IMR-90 (cell line): Measurements from ENCODE around the gene PRPF6. TPM values are rescaled to one million over a fixed set of nuclear protein-coding genes. Genes with fewer than 3 reads are reported as not detected.

Experiments
- ATAC-seq: fragments of 200-7000 bp; cut with Tn5 transposase; 2 replicates; pipeline ENCODE4 v1.9.1; 2020; ENCODE audit warnings: low read depth, mild to moderate bottlenecking, moderate library complexity
- BruUV-seq: library from RNA; stranded (reverse); fragments of 400-500 nt; replicated peaks from 2 replicates; lab custom pipeline; 2021; lab: Mats Ljungman, UMichigan
- CTCF ChIA-PET: fragments of 300-600 bp; formaldehyde crosslinking; extraction: SDS; loops from one replicate; lab custom pipeline; 2021; ENCODE audit warnings: antibody characterized with exemption; lab: Yijun Ruan, JAX
- POLR2A ChIA-PET: fragments of 300-600 bp; sonication (Branson Sonifier 250); formaldehyde crosslinking; loops from one replicate; lab custom pipeline; 2022; ENCODE audit warnings: antibody characterized with exemption; ENCODE audit not compliant: unreplicated experiment; lab: Charles Lee
- DNase-seq: peaks from one replicate; pipeline ENCODE4 v3.0.0; 2013
- H2AFZ ChIP-seq: replicated peaks from 2 replicates; pipeline ENCODE3; 2013; ENCODE audit warnings: low read length, mild to moderate bottlenecking; ENCODE audit not compliant: poor library complexity
- H2AK5ac ChIP-seq: 2 replicates; pipeline ENCODE4 v1.6.1; 2013; ENCODE audit warnings: low read depth, low read length, inconsistent platforms
- H2AK9ac ChIP-seq: replicated peaks from 2 replicates; pipeline ENCODE3; 2013; ENCODE audit warnings: mild to moderate bottlenecking, low read depth, low read length, moderate library complexity; ENCODE audit not compliant: poor library complexity
- H2BK120ac ChIP-seq: 2 replicates; pipeline ENCODE4 v1.6.1; 2013; ENCODE audit warnings: low read depth, low read length, inconsistent platforms
- H2BK15ac ChIP-seq: 3 replicates; pipeline ENCODE4 v1.6.1; 2013; ENCODE audit warnings: low read depth, low read length, inconsistent platforms
- H2BK20ac ChIP-seq: 2 replicates; pipeline ENCODE4 v1.6.1; 2013; ENCODE audit warnings: low read depth, mild to moderate bottlenecking, inconsistent platforms, low read length, moderate library complexity
- H2BK5ac ChIP-seq: 2 replicates; pipeline ENCODE4 v1.6.1; 2013; ENCODE audit warnings: mild to moderate bottlenecking, low read depth, low read length, inconsistent platforms; ENCODE audit not compliant: poor library complexity, severe bottlenecking
- H3K14ac ChIP-seq: replicated peaks from 2 replicates; pipeline ENCODE4 v1.6.1; 2013; ENCODE audit warnings: low read depth, low read length, inconsistent platforms
- H3K18ac ChIP-seq: 2 replicates; pipeline ENCODE4 v1.6.1; 2013; ENCODE audit warnings: low read depth, low read length, control low read depth
- H3K23ac ChIP-seq: 2 replicates; pipeline ENCODE4 v1.6.1; 2013; ENCODE audit warnings: low read depth, low read length, inconsistent platforms
- H3K27ac ChIP-seq: 2 replicates; pipeline ENCODE4 v1.5.1; 2013; ENCODE audit warnings: mild to moderate bottlenecking, control low read depth, low read length; ENCODE audit not compliant: insufficient read depth
- H3K27me3 ChIP-seq: 2 replicates; pipeline ENCODE4 v1.6.1; 2013; ENCODE audit warnings: low read length; ENCODE audit not compliant: control insufficient read depth, insufficient read depth
- H3K36me3 ChIP-seq: 2 replicates; pipeline ENCODE4 v1.6.1; 2013; ENCODE audit warnings: low read length, mixed read lengths; ENCODE audit not compliant: control insufficient read depth, insufficient read depth
- H3K4ac ChIP-seq: 2 replicates; pipeline ENCODE4 v1.6.1; 2013; ENCODE audit warnings: low read depth, low read length, inconsistent platforms
- H3K4me1 ChIP-seq: 2 replicates; pipeline ENCODE4 v1.6.1; 2013; ENCODE audit warnings: low read length, mixed read lengths; ENCODE audit not compliant: control insufficient read depth, insufficient read depth
- H3K4me2 ChIP-seq: 2 replicates; pipeline ENCODE4 v1.6.1; 2013; ENCODE audit warnings: low read depth, mild to moderate bottlenecking, control low read depth, low read length, moderate library complexity
- H3K4me3 ChIP-seq: 2 replicates; pipeline ENCODE4 v1.5.1; 2013; ENCODE audit warnings: low read depth, mild to moderate bottlenecking, control low read depth, low read length, moderate library complexity; ENCODE audit not compliant: insufficient read depth
- H3K56ac ChIP-seq: 2 replicates; pipeline ENCODE4 v1.6.1; 2013; ENCODE audit warnings: low read length, inconsistent platforms; ENCODE audit not compliant: insufficient read depth; ENCODE audit errors: extremely low read depth
- H3K79me1 ChIP-seq, 2 experiments: 2 replicates each; pipeline ENCODE4 v1.6.1; 2013; ENCODE audit warnings: low read length in 2 of 2, inconsistent platforms in 1 of 2, low read depth in 1 of 2
- H3K9ac ChIP-seq: 2 replicates; pipeline ENCODE4 v1.6.1; 2013; ENCODE audit warnings: low read depth, low read length, control low read depth
- H3K9me1 ChIP-seq: 2 replicates; pipeline ENCODE4 v1.6.1; 2013; ENCODE audit warnings: low read length, inconsistent platforms; ENCODE audit not compliant: insufficient read depth
- H3K9me3 ChIP-seq: 2 replicates; pipeline ENCODE4 v1.6.1; 2013; ENCODE audit warnings: low read length; ENCODE audit not compliant: control insufficient read depth, insufficient read depth
- H4K20me1 ChIP-seq: 2 replicates; pipeline ENCODE4 v1.6.1; 2013; ENCODE audit warnings: low read length, inconsistent platforms; ENCODE audit not compliant: insufficient read depth
- H4K5ac ChIP-seq: 2 replicates; pipeline ENCODE4 v1.6.1; 2013; ENCODE audit warnings: mild to moderate bottlenecking, low read depth, low read length, control low read depth
- H4K8ac ChIP-seq, 2 experiments: 2 replicates each; pipeline ENCODE4 v1.6.1; 2013; ENCODE audit warnings: low read depth in 2 of 2, low read length in 2 of 2, control low read depth in 1 of 2, inconsistent platforms in 1 of 2
- H4K91ac ChIP-seq: 2 replicates; pipeline ENCODE4 v1.6.1; 2013; ENCODE audit warnings: low read depth, low read length, inconsistent platforms; ENCODE audit not compliant: insufficient read depth
- BHLHE40 ChIP-seq: fragments of 150-350 bp; IDR thresholded peaks from 2 replicates; pipeline ENCODE4 v1.6.1; 2016; ENCODE audit warnings: mild to moderate bottlenecking, low read depth, low read length
- ELK1 ChIP-seq: fragments of 150-350 bp; IDR thresholded peaks from 2 replicates; pipeline ENCODE4 v1.6.1; 2016; ENCODE audit warnings: low read depth, mild to moderate bottlenecking, low read length, moderate library complexity, borderline replicate concordance
- FOS ChIP-seq: fragments of 150-350 bp; IDR thresholded peaks from 2 replicates; pipeline ENCODE4 v1.6.1; 2016; ENCODE audit warnings: low read depth, low read length
- NFE2L2 ChIP-seq: fragments of 150-350 bp; IDR thresholded peaks from 2 replicates; pipeline ENCODE4 v1.6.1; 2016; ENCODE audit warnings: low read depth, mild to moderate bottlenecking, low read length
- RFX5 ChIP-seq: IDR thresholded peaks from 2 replicates; pipeline ENCODE4 v1.8.0; 2012; ENCODE audit warnings: low read depth, mild to moderate bottlenecking, low read length, moderate library complexity
- WGBS, 2 experiments: methylation state at CpG; one replicate each; pipeline versions ENCODE4 v1.1.5 to v1.1.7; 2013; ENCODE audit warnings: missing lambda C conversion rate in 2 of 2; ENCODE audit not compliant: insufficient read length in 1 of 2; ENCODE audit errors: extremely low coverage in 2 of 2; 5-methylcytosine and 5-hydroxymethylcytosine counted together
- dilution Hi-C: fragments of 300-500 bp; cut with HindIII; formaldehyde crosslinking; loops from one replicate; pipeline ENCODE4 v1.14.3; 2018; ENCODE audit warnings: low sequenced_read_pairs; ENCODE audit not compliant: unreplicated experiment
- in situ Hi-C: fragments of 300-500 bp; cut with MboI; formaldehyde crosslinking; loops from 3 replicates; pipeline ENCODE4 v1.14.3; 2019; ENCODE audit warnings: low sequenced_read_pairs, inconsistent platforms, mixed read lengths
- intact Hi-C: fragments of 100-400 bp; cut with micrococcal nuclease; formaldehyde crosslinking; loops from 2 replicates; pipeline ENCODE4 v1.10.0; 2022
- polyA plus RNA-seq, 3 experiments: library from polyadenylated mRNA; depleted of rRNA; stranded (reverse); fragments of >200 nt; gene quantifications; 2 replicates each; pipeline ENCODE4 v1.2.3, GENCODE V29; 2012; ENCODE audit warnings: low replicate concordance in 1 of 3
- total RNA-seq: library from RNA; depleted of rRNA; stranded (reverse); fragments of >200 nt; gene quantifications from 2 replicates; pipeline ENCODE4 v1.2.3, GENCODE V29; 2012

The PRPF6 gene
- total and polyA plus RNA-seq, 2 of the 4 experiments (the other 2 are of a cell fraction): 43.5 to 71.3 TPM

GRCh38 chr20:64064145-64064698 lies 83.3 kb downstream of the PRPF6 start:
- TF ChIP-seq FOS: 0 out of 2 replicates have a peak, but pooled peaks have one; percentile 38
- TF ChIP-seq ELK1: no peak
- no peak for TF ChIP-seq RFX5
- 0 out of 2 replicates have a peak, but pooled peaks have one; percentile 4 for TF ChIP-seq NFE2L2
- TF ChIP-seq BHLHE40: peak; percentile 60; the same call in 1 of the 2 replicates
- Histone ChIP-seq H3K4me2 (peak overlapping the region; percentile 88), H3K36me3 (no peaks in the 10 kb centered on the region), H3K9me1 (peaks cover 19% of the 10 kb centered on the region), H2BK5ac (no peak overlapping the region), H2BK15ac (0 out of 3 replicates have a peak overlapping the region, but pooled peaks have one; percentile 58), H4K91ac (peak overlapping the region; percentile 68; the same call in 1 of the 2 replicates), H2AK9ac (peak overlapping the region; percentile 99), H3K23ac (peak overlapping the region; percentile 82), H3K56ac (no peak overlapping the region), H4K5ac (no peak overlapping the region), H3K4ac (peak overlapping the region; percentile 90), H2BK120ac (no peak overlapping the region), H3K27me3 (no peaks in the 10 kb centered on the region), H2AFZ (no peak overlapping the region), H3K14ac (0 out of 2 replicates have a peak overlapping the region, but pooled peaks have one; percentile 45), H2AK5ac (peak overlapping the region; percentile 85; the same call in 1 of the 2 replicates), H3K9me3 (no peaks in the 10 kb centered on the region), H4K8ac (peak overlapping the region; percentile 80 to 82; a peak in 3 of 4 replicates), H3K9ac (peak overlapping the region; percentile 92), H3K4me1 (peaks cover 27% of the 10 kb centered on the region), H3K18ac (no peak overlapping the region), H3K27ac (no peak overlapping the region; the same call in 1 of the 2 replicates), H2BK20ac (no peak overlapping the region), H3K4me3 (peak overlapping the region; percentile 87), H4K20me1 (peaks cover 15% of the 10 kb centered on the region), H3K79me1 (peaks cover 10 to 38% of the 10 kb centered on the region in 2 experiments; a peak in 3 of 4 replicates)
- ATAC-seq (0 out of 2 replicates have a peak, but pooled peaks have one; percentile 5), DNase-seq (peak; percentile 32)
- in situ Hi-C loops (no loop called here), dilution Hi-C loops (no loop called here), intact Hi-C loops (no loop called here)
- ChIA-PET CTCF (no interaction called here), POLR2A (no interaction called here)
- no TSS peak for BruUV-seq
- 35% methylated on average over 5 of the region's 12 CpGs; no CpG with 5 or more reads in 1 of the 2 experiments for WGBS, 2 experiments
